Measurements from ENCODE around the gene NPHP3. TPM values are rescaled to one million over a fixed set of nuclear protein-coding genes. Genes with fewer than 3 reads are reported as not detected.

NPHP3 gene
- total and polyA plus RNA-seq, 4 donors: 3.0 to 19.7 (median 6.3) TPM

DNA sequence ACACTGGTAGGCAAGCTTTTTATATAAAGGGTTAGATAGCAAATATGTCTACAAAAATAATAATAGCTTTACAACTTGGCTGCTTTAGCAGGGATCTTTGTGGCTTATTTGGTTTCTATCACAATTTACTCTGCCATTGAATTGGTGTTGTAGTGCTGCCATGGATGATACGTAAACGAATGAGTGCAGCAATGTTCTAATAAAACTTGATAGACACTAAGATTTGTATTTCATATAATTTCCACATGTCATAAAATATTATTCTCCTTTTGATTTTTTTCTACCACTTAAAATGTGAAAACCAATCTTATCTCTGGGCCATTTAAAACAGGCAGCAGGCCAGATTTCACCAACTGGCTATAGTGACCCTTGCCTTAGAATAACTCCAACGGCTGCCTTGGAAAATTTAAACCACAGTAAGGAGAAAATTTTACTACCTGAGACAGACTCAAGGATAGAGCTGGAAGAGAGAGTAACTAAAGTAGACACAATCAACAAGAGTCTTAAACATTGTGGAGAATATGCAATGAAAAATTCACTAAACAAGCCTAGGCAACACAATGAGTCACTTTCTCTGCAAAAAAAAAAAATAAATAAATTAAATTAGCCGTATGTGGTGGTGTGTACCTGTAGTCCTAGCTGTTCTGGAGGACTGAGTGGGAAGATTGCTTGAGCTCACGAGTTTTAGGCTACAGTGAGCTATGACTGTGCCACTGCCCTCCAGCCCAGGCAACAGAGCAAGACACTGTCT, 8.1 kb downstream of the NPHP3 start:
- 80% methylated on average over 5 of the region's 5 CpGs for WGBS
- no peak overlapping the region for H3K9ac ChIP-seq (ENCODE audit: low read depth in 1 of 2, low read length in 2 of 2)
- H3K9me3 ChIP-seq (ENCODE audit: control insufficient read depth in 4 of 4, low read length in 3 of 4): no peaks in the 10 kb centered on the region
- peaks cover 1 to 36% (median 17%) of the 10 kb centered on the region in 4 donors for H3K36me3 ChIP-seq (ENCODE audit: control insufficient read depth in 4 of 4, insufficient read depth in 3 of 4, low read depth in 1 of 4, low read length in 3 of 4)
- no peak overlapping the region for H3K4me3 ChIP-seq (ENCODE audit: low read depth in 1 of 3, low read length in 3 of 3)
- H3K4me1 ChIP-seq (ENCODE audit: control insufficient read depth in 4 of 4, insufficient read depth in 4 of 4, low read length in 3 of 4): peaks cover 0 to 5% (median under 1%) of the 10 kb centered on the region in 4 donors
- H3K27me3 ChIP-seq (ENCODE audit: control insufficient read depth in 4 of 4, insufficient read depth in 4 of 4, low read length in 3 of 4): no peaks in the 10 kb centered on the region
- H3K27ac ChIP-seq (ENCODE audit: low read depth in 1 of 2, low read length in 2 of 2): no peak overlapping the region
- TF ChIP-seq HNF4G (IDR thresholded peaks at IDR 0.05): no peak
- TF ChIP-seq GABPA (IDR thresholded peaks at IDR 0.05 in 1 of 2, conservative IDR thresholded peaks at IDR 0.05 in 1 of 2): no peak
- TF ChIP-seq, protein P1, sequence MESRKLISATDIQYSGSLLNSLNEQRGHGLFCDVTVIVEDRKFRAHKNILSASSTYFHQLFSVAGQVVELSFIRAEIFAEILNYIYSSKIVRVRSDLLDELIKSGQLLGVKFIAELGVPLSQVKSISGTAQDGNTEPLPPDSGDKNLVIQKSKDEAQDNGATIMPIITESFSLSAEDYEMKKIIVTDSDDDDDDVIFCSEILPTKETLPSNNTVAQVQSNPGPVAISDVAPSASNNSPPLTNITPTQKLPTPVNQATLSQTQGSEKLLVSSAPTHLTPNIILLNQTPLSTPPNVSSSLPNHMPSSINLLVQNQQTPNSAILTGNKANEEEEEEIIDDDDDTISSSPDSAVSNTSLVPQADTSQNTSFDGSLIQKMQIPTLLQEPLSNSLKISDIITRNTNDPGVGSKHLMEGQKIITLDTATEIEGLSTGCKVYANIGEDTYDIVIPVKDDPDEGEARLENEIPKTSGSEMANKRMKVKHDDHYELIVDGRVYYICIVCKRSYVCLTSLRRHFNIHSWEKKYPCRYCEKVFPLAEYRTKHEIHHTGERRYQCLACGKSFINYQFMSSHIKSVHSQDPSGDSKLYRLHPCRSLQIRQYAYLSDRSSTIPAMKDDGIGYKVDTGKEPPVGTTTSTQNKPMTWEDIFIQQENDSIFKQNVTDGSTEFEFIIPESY (IDR thresholded peaks at IDR 0.05): no peak
- no peak for TF ChIP-seq YY1 (IDR thresholded peaks at IDR 0.05)
- TF ChIP-seq HNF4A (conservative IDR thresholded peaks at IDR 0.05): no peak
- TF ChIP-seq, protein P2, sequence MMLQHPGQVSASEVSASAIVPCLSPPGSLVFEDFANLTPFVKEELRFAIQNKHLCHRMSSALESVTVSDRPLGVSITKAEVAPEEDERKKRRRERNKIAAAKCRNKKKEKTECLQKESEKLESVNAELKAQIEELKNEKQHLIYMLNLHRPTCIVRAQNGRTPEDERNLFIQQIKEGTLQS (IDR thresholded peaks at IDR 0.05): no peak
- no peak for TF ChIP-seq JUND (IDR thresholded peaks at IDR 0.05)
- no peak for DNase-seq (ENCODE audit: low spot score)

GRCh38 chr3:132710311-132710710, 11.9 kb downstream of the NPHP3 start:
- no peaks in the 10 kb centered on the region for H3K9me3 ChIP-seq (ENCODE audit: control insufficient read depth in 4 of 4, low read length in 3 of 4)
- WGBS: 96% methylated on average over 6 of the region's 6 CpGs
- H3K27me3 ChIP-seq (ENCODE audit: control insufficient read depth in 4 of 4, insufficient read depth in 4 of 4, low read length in 3 of 4): no peaks in the 10 kb centered on the region
- no peak for DNase-seq (ENCODE audit: low spot score)
- H3K4me1 ChIP-seq (ENCODE audit: control insufficient read depth in 4 of 4, insufficient read depth in 4 of 4, low read length in 3 of 4): no peaks in the 10 kb centered on the region
- no peak overlapping the region for H3K27ac ChIP-seq (ENCODE audit: low read depth in 1 of 2, low read length in 2 of 2)
- TF ChIP-seq GABPA (IDR thresholded peaks at IDR 0.05 in 1 of 2, conservative IDR thresholded peaks at IDR 0.05 in 1 of 2): no peak
- TF ChIP-seq FOXA1 (IDR thresholded peaks at IDR 0.05): no peak
- no peak for TF ChIP-seq TAF1 (conservative IDR thresholded peaks at IDR 0.05)
- TF ChIP-seq, protein P1 (IDR thresholded peaks at IDR 0.05): no peak
- TF ChIP-seq MAX (IDR thresholded peaks at IDR 0.05): no peak
- no peak for TF ChIP-seq RXRA (IDR thresholded peaks at IDR 0.05)
- TF ChIP-seq HNF4A (conservative IDR thresholded peaks at IDR 0.05): no peak
- TF ChIP-seq CTCF (IDR thresholded peaks at IDR 0.05; ENCODE audit: low read depth, low read length, missing input control): no peak
- no peak for TF ChIP-seq RAD21 (IDR thresholded peaks at IDR 0.05)
- TF ChIP-seq NR2F2 (IDR thresholded peaks at IDR 0.05): no peak
- TF ChIP-seq HNF4G (IDR thresholded peaks at IDR 0.05): no peak
- no peak for TF ChIP-seq YY1 (IDR thresholded peaks at IDR 0.05)
- H3K9ac ChIP-seq (ENCODE audit: low read depth in 1 of 2, low read length in 2 of 2): no peak overlapping the region
- H3K4me3 ChIP-seq (ENCODE audit: low read depth in 1 of 3, low read length in 3 of 3): no peak overlapping the region
- H3K36me3 ChIP-seq (ENCODE audit: control insufficient read depth in 4 of 4, insufficient read depth in 3 of 4, low read depth in 1 of 4, low read length in 3 of 4): peaks cover 4 to 40% (median 29%) of the 10 kb centered on the region in 4 donors

Data from liver (tissue), 9 donors.